Hepatocyte (in vitro differentiated cells): ENCODE data around the gene UBE2L6. TPM values are rescaled to one million over a fixed set of nuclear protein-coding genes. Genes with fewer than 3 reads are reported as not detected.

Experiments used
- DNase-seq: peaks from one replicate; pipeline ENCODE4 v3.0.0-alpha.2; 2016; ENCODE audit warnings: low spot score
- H2AFZ ChIP-seq: fragments of 200-600 bp; sonication (generic); 2 replicates; pipeline ENCODE4 v1.6.0; 2016; ENCODE audit warnings: antibody characterized with exemption, mild to moderate bottlenecking
- H3K27ac ChIP-seq: fragments of 200-600 bp; sonication (generic); 2 replicates; pipeline ENCODE4 v1.5.1; 2016; ENCODE audit warnings: mild to moderate bottlenecking
- H3K27me3 ChIP-seq: fragments of 200-600 bp; sonication (generic); 2 replicates; pipeline ENCODE4 v1.6.1; 2016
- H3K36me3 ChIP-seq: fragments of 200-600 bp; sonication (generic); replicated peaks from 2 replicates; pipeline ENCODE4 v1.5.1; 2016; ENCODE audit warnings: low read depth; ENCODE audit not compliant: insufficient read depth
- H3K4me1 ChIP-seq: fragments of 200-600 bp; sonication (generic); 2 replicates; pipeline ENCODE4 v1.5.1; 2016; ENCODE audit warnings: mild to moderate bottlenecking, moderate library complexity; ENCODE audit not compliant: insufficient read depth
- H3K4me2 ChIP-seq: fragments of 200-600 bp; sonication (generic); 2 replicates; pipeline ENCODE4 v1.6.0; 2016
- H3K4me3 ChIP-seq: fragments of 200-600 bp; sonication (generic); 2 replicates; pipeline ENCODE4 v1.5.1; 2016; ENCODE audit warnings: mild to moderate bottlenecking
- H3K79me2 ChIP-seq: fragments of 200-600 bp; sonication (generic); 2 replicates; pipeline ENCODE4 v1.6.0; 2017; ENCODE audit warnings: mild to moderate bottlenecking
- H3K9me2 ChIP-seq: fragments of 200-600 bp; sonication (generic); replicated peaks from 2 replicates; pipeline ENCODE4 v1.6.0; 2017; ENCODE audit warnings: mild to moderate bottlenecking; ENCODE audit not compliant: insufficient read depth
- H3K9me3 ChIP-seq: fragments of 200-600 bp; sonication (generic); 2 replicates; pipeline ENCODE4 v1.5.1; 2016; ENCODE audit warnings: low read depth, mild to moderate bottlenecking
- H4K20me1 ChIP-seq: fragments of 200-600 bp; sonication (generic); 2 replicates; pipeline ENCODE4 v1.6.0; 2016; ENCODE audit warnings: mild to moderate bottlenecking; ENCODE audit not compliant: insufficient read depth, poor library complexity, severe bottlenecking
- CTCF ChIP-seq: fragments of 200-600 bp; sonication (generic); IDR thresholded peaks from 2 replicates; pipeline ENCODE4 v1.5.1; 2016; ENCODE audit warnings: antibody characterized with exemption, mild to moderate bottlenecking; ENCODE audit not compliant: poor library complexity
- EZH2 ChIP-seq: fragments of 200-600 bp; sonication (generic); IDR thresholded peaks from 2 replicates; pipeline ENCODE4 v1.6.1; 2016; ENCODE audit warnings: antibody characterized with exemption, mild to moderate bottlenecking, borderline replicate concordance
- EZH2phosphoT487 ChIP-seq: fragments of 200-600 bp; sonication (generic); IDR thresholded peaks from one replicate; pipeline ENCODE4 v1.6.1; 2018; ENCODE audit warnings: antibody characterized with exemption, mild to moderate bottlenecking, low read depth, moderate library complexity; ENCODE audit not compliant: unreplicated experiment, severe bottlenecking
- WGBS: methylation state at CpG from one replicate; pipeline ENCODE4 v1.1.6; 2016; ENCODE audit warnings: low lambda C conversion rate; ENCODE audit errors: missing lambda C conversion rate; 5-methylcytosine and 5-hydroxymethylcytosine counted together
- polyA plus RNA-seq: library from polyadenylated mRNA; unstranded; fragments of >200 nt; fragmentation: Nextera tagmentation; extraction: Ambion mirVana; gene quantifications from 2 replicates; pipeline ENCODE4 v1.2.1, GENCODE V29; 2016
- total RNA-seq: library from RNA; depleted of rRNA; stranded (reverse); fragments of >200 nt; gene quantifications from 2 replicates; pipeline ENCODE4 v1.2.3, GENCODE V29; 2014

The UBE2L6 gene
- total and polyA plus RNA-seq, 2 experiments from 2014 or later: 45.7 to 113 TPM

DNA sequence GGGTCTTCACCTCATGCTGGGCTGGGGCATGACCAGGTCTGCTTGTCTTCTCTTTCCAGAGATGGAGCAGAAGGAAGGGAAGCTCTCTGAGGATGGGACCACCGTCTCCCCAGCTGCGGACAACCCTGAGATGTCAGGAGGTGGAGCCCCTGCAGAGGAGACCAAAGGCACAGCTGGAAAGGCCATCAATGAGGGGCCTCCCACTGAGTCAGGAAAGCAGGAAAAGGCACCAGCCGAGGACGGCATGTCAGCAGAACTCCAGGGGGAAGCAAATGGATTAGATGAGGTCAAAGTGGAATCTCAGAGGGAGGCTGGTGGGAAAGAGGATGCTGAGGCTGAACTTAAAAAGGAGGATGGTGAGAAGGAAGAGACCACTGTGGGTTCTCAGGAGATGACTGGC is 24.9 kb downstream of the UBE2L6 start:
- no peaks in the 10 kb centered on the region for H3K9me2 ChIP-seq
- H4K20me1 ChIP-seq: no peaks in the 10 kb centered on the region
- H3K36me3 ChIP-seq: no peaks in the 10 kb centered on the region
- H3K9me3 ChIP-seq: no peaks in the 10 kb centered on the region
- DNase-seq: no peak
- no peaks in the 10 kb centered on the region for H3K4me1 ChIP-seq
- H3K27ac ChIP-seq: no peak overlapping the region
- no peak for TF ChIP-seq EZH2
- TF ChIP-seq CTCF: no peak
- TF ChIP-seq EZH2phosphoT487: no peak
- no peaks in the 10 kb centered on the region for H3K79me2 ChIP-seq
- H2AFZ ChIP-seq: no peak overlapping the region
- H3K4me3 ChIP-seq: no peak overlapping the region
- 51% methylated on average over 4 of the region's 4 CpGs for WGBS
- H3K27me3 ChIP-seq: no peaks in the 10 kb centered on the region
- H3K4me2 ChIP-seq: no peak overlapping the region

DNA sequence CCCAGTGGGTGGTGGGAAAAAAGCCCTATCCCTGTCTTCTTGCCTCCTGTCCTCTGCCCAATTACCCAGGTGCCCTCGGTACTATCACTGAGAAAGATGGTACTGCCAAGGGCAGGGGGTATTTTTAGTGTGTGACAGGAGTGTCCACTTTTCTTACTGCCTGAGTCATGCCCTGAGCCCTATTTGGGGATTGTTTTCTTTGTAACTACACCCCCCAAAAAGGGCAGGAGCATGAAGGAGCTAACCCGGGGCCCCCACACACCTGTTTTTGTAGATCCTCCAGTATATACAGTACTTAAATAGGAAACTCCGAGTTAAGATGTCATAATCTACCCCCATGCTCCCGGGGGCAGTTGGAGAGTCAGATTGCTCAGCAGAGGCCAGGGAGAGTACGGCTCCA is 26.3 kb downstream of the UBE2L6 start:
- H3K9me2 ChIP-seq: no peaks in the 10 kb centered on the region
- no peak overlapping the region for H3K4me3 ChIP-seq
- no peaks in the 10 kb centered on the region for H4K20me1 ChIP-seq
- H3K36me3 ChIP-seq: no peaks in the 10 kb centered on the region
- H2AFZ ChIP-seq: no peak overlapping the region
- DNase-seq: no peak
- H3K9me3 ChIP-seq: no peaks in the 10 kb centered on the region
- H3K27ac ChIP-seq: no peak overlapping the region
- WGBS: 93% methylated on average over 5 of the region's 5 CpGs
- no peaks in the 10 kb centered on the region for H3K4me1 ChIP-seq
- H3K79me2 ChIP-seq: no peaks in the 10 kb centered on the region
- no peaks in the 10 kb centered on the region for H3K27me3 ChIP-seq
- no peak overlapping the region for H3K4me2 ChIP-seq
- TF ChIP-seq EZH2phosphoT487: no peak
- TF ChIP-seq EZH2: no peak
- TF ChIP-seq CTCF: no peak

GRCh38 chr11:57539342-57539741 is 28.1 kb downstream of the UBE2L6 start:
- Histone ChIP-seq H3K79me2 (no peaks in the 10 kb centered on the region), H3K9me3 (no peaks in the 10 kb centered on the region), H3K4me2 (no peak overlapping the region), H2AFZ (no peak overlapping the region), H3K4me3 (no peak overlapping the region), H3K27ac (no peak overlapping the region), H3K36me3 (no peaks in the 10 kb centered on the region), H3K9me2 (no peaks in the 10 kb centered on the region), H4K20me1 (no peaks in the 10 kb centered on the region), H3K4me1 (no peaks in the 10 kb centered on the region), H3K27me3 (no peaks in the 10 kb centered on the region)
- TF ChIP-seq EZH2: no peak
- no peak for TF ChIP-seq CTCF
- TF ChIP-seq EZH2phosphoT487: no peak
- no peak for DNase-seq
- WGBS: 78% methylated on average over 1 of the region's 1 CpG
